OCI-LY1 (cell line): Measurements from ENCODE around the gene PSMA7.

Source experiments
- CTCF ChIP-seq: fragments of 200-600 bp; sonication (generic), shearing (Covaris generic); IDR thresholded peaks from 2 replicates; pipeline ENCODE4 v1.5.1; 2017; ENCODE audit warnings: mild to moderate bottlenecking, antibody characterized with exemption, low read length, moderate library complexity, mixed read lengths
- EZH2 ChIP-seq: fragments of 200-600 bp; sonication (generic), shearing (Covaris generic); IDR thresholded peaks from 2 replicates; pipeline ENCODE4 v1.8.0; 2017; ENCODE audit warnings: borderline replicate concordance, mixed run types, mild to moderate bottlenecking, antibody characterized with exemption, low read length, moderate library complexity, mixed read lengths

- TF ChIP-seq EZH2 (no peak), CTCF (no peak)
These were observed 3.6 kb downstream of the PSMA7 start for GRCh38 chr20:62139636-62140035.
